Measurements from ENCODE around the gene IL4I1. TPM values are rescaled to one million over a fixed set of nuclear protein-coding genes. Genes with fewer than 3 reads are reported as not detected.

The IL4I1 gene
- total RNA-seq, 1 donor from 2014 or later, result 0.58 TPM

GRCh38 chr19:49863935-49864320 lies 32.8 kb downstream of the IL4I1 start:
- H3K4me3 Mint-ChIP-seq, result peak overlapping the region; percentile 31
- no peaks in the 10 kb centered on the region for H3K27me3 Mint-ChIP-seq
- H3K9me3 Mint-ChIP-seq, result no peaks in the 10 kb centered on the region
- DNase-seq (ENCODE audit: extremely low spot score, unreplicated experiment), result no peak
- peaks cover 27% of the 10 kb centered on the region for H3K4me1 Mint-ChIP-seq (ENCODE audit: unreplicated experiment)
- no peak for TF ChIP-seq CTCF (conservative IDR thresholded peaks at IDR 0.05)
- no peak overlapping the region for H3K27ac Mint-ChIP-seq
- peaks cover 9% of the 10 kb centered on the region for H3K36me3 Mint-ChIP-seq

GRCh38 chr19:49863254-49863934 lies 33.3 kb downstream of the IL4I1 start:
- H3K36me3 Mint-ChIP-seq, result peaks cover 11% of the 10 kb centered on the region
- H3K4me3 Mint-ChIP-seq, result peak overlapping the region; percentile 29

GRCh38 chr19:49862391-49863253 lies 34.1 kb downstream of the IL4I1 start:
- no peaks in the 10 kb centered on the region for H3K9me3 Mint-ChIP-seq
- peak overlapping the region; percentile 53 for H3K27ac Mint-ChIP-seq
- peaks cover 26% of the 10 kb centered on the region for H3K4me1 Mint-ChIP-seq (ENCODE audit: unreplicated experiment)
- peak; percentile 60 for TF ChIP-seq CTCF (conservative IDR thresholded peaks at IDR 0.05)
- peak overlapping the region; percentile 29 for H3K4me3 Mint-ChIP-seq
- H3K27me3 Mint-ChIP-seq, result no peaks in the 10 kb centered on the region
- H3K36me3 Mint-ChIP-seq, result peaks cover 11% of the 10 kb centered on the region
- no peak for DNase-seq (ENCODE audit: extremely low spot score, unreplicated experiment)

More at GRCh38 chr19:49863254-49863934, 33.3 kb downstream of the IL4I1 start:
- Mint-ChIP-seq H3K27me3 (no peaks in the 10 kb centered on the region), H3K4me1 (ENCODE audit: unreplicated experiment) (peaks cover 27% of the 10 kb centered on the region), H3K27ac (peak overlapping the region; percentile 53), H3K9me3 (no peaks in the 10 kb centered on the region)
- no peak for DNase-seq (ENCODE audit: extremely low spot score, unreplicated experiment)
- no peak for TF ChIP-seq CTCF (conservative IDR thresholded peaks at IDR 0.05)

GRCh38 chr19:49861541-49862378 lies 34.9 kb downstream of the IL4I1 start:
- peaks cover 20% of the 10 kb centered on the region for H3K4me1 Mint-ChIP-seq (ENCODE audit: unreplicated experiment)
- TF ChIP-seq CTCF (conservative IDR thresholded peaks at IDR 0.05), result no peak
- no peak for DNase-seq (ENCODE audit: extremely low spot score, unreplicated experiment)
- H3K9me3 Mint-ChIP-seq, result no peaks in the 10 kb centered on the region
- H3K27ac Mint-ChIP-seq, result no peak overlapping the region
- H3K27me3 Mint-ChIP-seq, result no peaks in the 10 kb centered on the region
- no peak overlapping the region for H3K4me3 Mint-ChIP-seq
- peaks cover 11% of the 10 kb centered on the region for H3K36me3 Mint-ChIP-seq

GRCh38 chr19:49861107-49861506 lies 35.6 kb downstream of the IL4I1 start:
- no peak for DNase-seq (ENCODE audit: extremely low spot score, unreplicated experiment)
- H3K27ac Mint-ChIP-seq, result peak overlapping the region; percentile 50

More at GRCh38 chr19:49861107-49861506, 35.6 kb downstream of the IL4I1 start:
- Mint-ChIP-seq H3K27me3 (no peaks in the 10 kb centered on the region), H3K9me3 (no peaks in the 10 kb centered on the region), H3K4me1 (ENCODE audit: unreplicated experiment) (peaks cover 14% of the 10 kb centered on the region), H3K36me3 (peaks cover 11% of the 10 kb centered on the region), H3K4me3 (no peak overlapping the region)
- TF ChIP-seq CTCF (conservative IDR thresholded peaks at IDR 0.05), result no peak

Data from type B pancreatic cell (in vitro differentiated cells).